NCI-H2227 (cell line): ENCODE measurements around the gene BARHL2.

Experiments used
- DNase-seq: peaks from one replicate; lab custom pipeline; 2025; ENCODE audit not compliant: unreplicated experiment; lab: John Stamatoyannopoulos, UW

Gene BARHL2

GRCh38 chr1:90710579-90711536, 6.2 kb downstream of the BARHL2 start:
- DNase-seq: peak; percentile 38

- no peak for DNase-seq
These were observed 7.6 kb downstream of the BARHL2 start for GRCh38 chr1:90709535-90709934.

- DNase-seq: no peak
These were observed 8.3 kb downstream of the BARHL2 start for GRCh38 chr1:90708826-90709225.

- no peak for DNase-seq
These were observed 8.8 kb downstream of the BARHL2 start for GRCh38 chr1:90708236-90708786.

- DNase-seq: peak; percentile 31
These were observed 9.8 kb downstream of the BARHL2 start for GRCh38 chr1:90707363-90707710.

GRCh38 chr1:90706437-90707362, 10.4 kb downstream of the BARHL2 start:
- DNase-seq: peak; percentile 77

- DNase-seq: no peak
These were observed 11.1 kb downstream of the BARHL2 start for GRCh38 chr1:90705956-90706355.

GRCh38 chr1:90704817-90705216, 12.3 kb downstream of the BARHL2 start:
- DNase-seq: no peak

GRCh38 chr1:90694846-90695245, 22.3 kb downstream of the BARHL2 start:
- DNase-seq: no peak

GRCh38 chr1:90687747-90688146, 29.4 kb downstream of the BARHL2 start:
- DNase-seq: no peak

- no peak for DNase-seq
These were observed 41.8 kb downstream of the BARHL2 start for GRCh38 chr1:90675161-90675847.

GRCh38 chr1:90671741-90672140, 45.4 kb downstream of the BARHL2 start:
- DNase-seq: no peak

- no peak for DNase-seq
These were observed 45.9 kb downstream of the BARHL2 start for GRCh38 chr1:90671251-90671650.
